ENCODE results near the gene CFAP157.

DNA sequence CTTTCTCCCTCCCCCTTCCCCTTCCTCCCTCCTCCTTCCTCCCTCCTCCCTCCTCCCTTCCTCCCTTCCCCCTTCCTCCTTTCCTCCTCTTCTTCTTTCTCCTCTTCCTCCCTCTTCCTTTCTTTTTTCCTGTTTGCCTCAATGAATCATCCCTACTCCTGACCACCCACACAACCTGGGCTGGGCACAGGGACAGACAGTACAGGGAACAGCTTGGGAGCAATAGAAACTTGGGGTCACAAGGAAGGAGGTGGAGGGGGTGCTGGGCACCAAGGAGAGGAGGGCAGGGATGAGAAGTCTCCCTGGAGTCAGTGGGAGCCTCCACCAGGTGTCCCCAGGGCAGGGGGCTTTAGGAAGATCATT, 14.1 kb downstream of the CFAP157 start:
- TF ChIP-seq, protein P1, sequence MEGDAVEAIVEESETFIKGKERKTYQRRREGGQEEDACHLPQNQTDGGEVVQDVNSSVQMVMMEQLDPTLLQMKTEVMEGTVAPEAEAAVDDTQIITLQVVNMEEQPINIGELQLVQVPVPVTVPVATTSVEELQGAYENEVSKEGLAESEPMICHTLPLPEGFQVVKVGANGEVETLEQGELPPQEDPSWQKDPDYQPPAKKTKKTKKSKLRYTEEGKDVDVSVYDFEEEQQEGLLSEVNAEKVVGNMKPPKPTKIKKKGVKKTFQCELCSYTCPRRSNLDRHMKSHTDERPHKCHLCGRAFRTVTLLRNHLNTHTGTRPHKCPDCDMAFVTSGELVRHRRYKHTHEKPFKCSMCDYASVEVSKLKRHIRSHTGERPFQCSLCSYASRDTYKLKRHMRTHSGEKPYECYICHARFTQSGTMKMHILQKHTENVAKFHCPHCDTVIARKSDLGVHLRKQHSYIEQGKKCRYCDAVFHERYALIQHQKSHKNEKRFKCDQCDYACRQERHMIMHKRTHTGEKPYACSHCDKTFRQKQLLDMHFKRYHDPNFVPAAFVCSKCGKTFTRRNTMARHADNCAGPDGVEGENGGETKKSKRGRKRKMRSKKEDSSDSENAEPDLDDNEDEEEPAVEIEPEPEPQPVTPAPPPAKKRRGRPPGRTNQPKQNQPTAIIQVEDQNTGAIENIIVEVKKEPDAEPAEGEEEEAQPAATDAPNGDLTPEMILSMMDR (IDR thresholded peaks at IDR 0.05; ENCODE audit: poor library complexity) = no peak
- TF ChIP-seq EZH2 (IDR thresholded peaks at IDR 0.05; ENCODE audit: borderline replicate concordance) = no peak

Measured in hepatocyte (in vitro differentiated cells).